ENCODE measurements around the gene ETV5.

ETV5 gene

GRCh38 chr3:186117521-186118134, 8.7 kb upstream of the ETV5 start:
- TF ChIP-seq, protein P1, sequence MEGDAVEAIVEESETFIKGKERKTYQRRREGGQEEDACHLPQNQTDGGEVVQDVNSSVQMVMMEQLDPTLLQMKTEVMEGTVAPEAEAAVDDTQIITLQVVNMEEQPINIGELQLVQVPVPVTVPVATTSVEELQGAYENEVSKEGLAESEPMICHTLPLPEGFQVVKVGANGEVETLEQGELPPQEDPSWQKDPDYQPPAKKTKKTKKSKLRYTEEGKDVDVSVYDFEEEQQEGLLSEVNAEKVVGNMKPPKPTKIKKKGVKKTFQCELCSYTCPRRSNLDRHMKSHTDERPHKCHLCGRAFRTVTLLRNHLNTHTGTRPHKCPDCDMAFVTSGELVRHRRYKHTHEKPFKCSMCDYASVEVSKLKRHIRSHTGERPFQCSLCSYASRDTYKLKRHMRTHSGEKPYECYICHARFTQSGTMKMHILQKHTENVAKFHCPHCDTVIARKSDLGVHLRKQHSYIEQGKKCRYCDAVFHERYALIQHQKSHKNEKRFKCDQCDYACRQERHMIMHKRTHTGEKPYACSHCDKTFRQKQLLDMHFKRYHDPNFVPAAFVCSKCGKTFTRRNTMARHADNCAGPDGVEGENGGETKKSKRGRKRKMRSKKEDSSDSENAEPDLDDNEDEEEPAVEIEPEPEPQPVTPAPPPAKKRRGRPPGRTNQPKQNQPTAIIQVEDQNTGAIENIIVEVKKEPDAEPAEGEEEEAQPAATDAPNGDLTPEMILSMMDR (IDR thresholded peaks at IDR 0.05; ENCODE audit: extremely low read depth, insufficient read depth, missing control alignments), result no peak
- no peak for DNase-seq (ENCODE audit: low spot score)
- in situ Hi-C loops (cut with MboI; ENCODE audit: low pct_unique_long_range_greater_than_20kb, low sequenced_read_pairs, unreplicated experiment), result no loop called here

DNA sequence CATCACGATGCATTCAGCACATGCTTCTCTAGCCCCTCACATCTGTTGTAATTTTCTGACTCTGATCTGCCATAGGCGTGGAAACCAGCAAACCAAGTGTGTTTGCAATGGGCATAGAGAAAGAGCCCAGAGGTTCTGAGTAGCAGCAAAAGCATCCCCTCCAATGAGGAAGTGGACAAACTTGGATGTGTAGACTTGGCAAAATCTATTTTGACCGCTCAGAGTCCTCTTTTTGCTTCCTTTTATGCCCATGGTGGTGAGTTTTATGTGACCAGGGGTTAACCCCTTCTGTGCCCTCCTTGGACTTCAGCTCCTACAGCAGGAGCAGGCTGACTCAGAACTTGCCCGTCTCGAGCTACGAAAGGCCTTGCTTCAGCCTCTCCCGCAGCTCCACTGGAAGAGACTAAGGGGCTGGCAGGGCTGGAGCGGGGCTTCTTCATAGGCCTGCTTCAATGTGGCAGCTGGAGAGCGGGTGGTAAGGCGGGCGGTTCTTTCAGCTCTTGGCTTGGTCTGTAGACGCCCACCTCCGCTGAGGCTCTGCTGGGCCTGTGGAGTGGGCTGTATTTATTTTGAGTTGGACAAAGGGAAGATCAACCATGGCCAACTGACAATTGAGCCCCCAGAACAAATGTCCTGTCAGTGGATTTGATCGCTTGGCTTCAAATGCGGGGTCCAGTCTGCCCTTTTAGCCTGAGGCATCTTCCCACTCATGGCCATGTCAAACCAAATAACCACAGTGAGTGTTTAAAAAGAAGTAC, 6.5 kb upstream of the ETV5 start:
- in situ Hi-C loops (cut with MboI; ENCODE audit: low pct_unique_long_range_greater_than_20kb, low sequenced_read_pairs, unreplicated experiment), result no loop called here
- TF ChIP-seq, protein P1 (IDR thresholded peaks at IDR 0.05; ENCODE audit: extremely low read depth, insufficient read depth, missing control alignments), result no peak
- no peak for DNase-seq (ENCODE audit: low spot score)

GRCh38 chr3:186110975-186111974, 2.4 kb upstream of the ETV5 start:
- TF ChIP-seq, protein P1 (IDR thresholded peaks at IDR 0.05; ENCODE audit: extremely low read depth, insufficient read depth, missing control alignments), result no peak
- peak; percentile 35 for DNase-seq (ENCODE audit: low spot score)
- in situ Hi-C loops (cut with MboI; ENCODE audit: low pct_unique_long_range_greater_than_20kb, low sequenced_read_pairs, unreplicated experiment), result no loop called here

- TF ChIP-seq, protein P1 (IDR thresholded peaks at IDR 0.05; ENCODE audit: extremely low read depth, insufficient read depth, missing control alignments), result no peak
- no peak for DNase-seq (ENCODE audit: low spot score)
- in situ Hi-C loops (cut with MboI; ENCODE audit: low pct_unique_long_range_greater_than_20kb, low sequenced_read_pairs, unreplicated experiment), result no loop called here
Measured at GRCh38 chr3:186109897-186110803, 1.3 kb upstream of the ETV5 start.

- in situ Hi-C loops (cut with MboI; ENCODE audit: low pct_unique_long_range_greater_than_20kb, low sequenced_read_pairs, unreplicated experiment), result no loop called here
- TF ChIP-seq, protein P1 (IDR thresholded peaks at IDR 0.05; ENCODE audit: extremely low read depth, insufficient read depth, missing control alignments), result no peak
- peak; percentile 80 for DNase-seq (ENCODE audit: low spot score)
Measured at GRCh38 chr3:186108106-186108940, 566 bp downstream of the ETV5 start.

Data from GM13977 (cell line).